ENCODE data around the gene CGNL1.

Gene CGNL1

DNA sequence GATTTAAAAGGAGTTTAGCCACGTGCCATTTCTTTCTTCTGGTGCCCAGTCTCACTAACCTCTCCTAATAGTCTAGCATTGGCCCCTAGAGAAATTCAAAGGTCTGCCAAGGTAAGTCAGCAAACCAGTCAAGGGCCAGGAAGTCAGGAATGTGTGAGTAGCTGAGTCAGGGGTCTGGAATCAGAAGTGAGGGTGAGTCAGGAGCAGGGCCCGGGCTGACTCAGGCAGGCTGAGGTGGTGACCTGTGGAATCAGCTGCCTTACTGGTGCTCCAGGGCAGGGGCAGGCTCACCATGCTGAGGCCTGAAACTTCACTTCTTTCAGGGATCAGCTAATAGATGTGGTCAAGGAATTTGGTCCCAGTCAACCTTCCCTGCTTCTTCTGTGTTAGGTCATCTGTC lies 109.6 kb downstream of the CGNL1 start:
- Histone ChIP-seq H3K27me3 (ENCODE audit: control insufficient read depth in 1 of 2, insufficient read depth in 1 of 2, low read length in 2 of 2) (no peaks in the 10 kb centered on the region), H4K91ac (ENCODE audit: low read length) (no peak overlapping the region), H3K4me1 (ENCODE audit: control insufficient read depth, insufficient read depth, low read depth, low read length) (peaks cover 2% of the 10 kb centered on the region), H3K36me3 (ENCODE audit: control insufficient read depth in 1 of 2, insufficient read depth in 2 of 2, low read depth in 1 of 2, low read length in 2 of 2) (no peaks in the 10 kb centered on the region), H2BK12ac (ENCODE audit: low read length in 2 of 2) (no peak overlapping the region), H3K23ac (ENCODE audit: low read length in 2 of 2) (no peak overlapping the region), H3K27ac (ENCODE audit: low read length, poor library complexity, severe bottlenecking) (peak overlapping the region; percentile 89), H3K9ac (ENCODE audit: low read length) (no peak overlapping the region), H2AFZ (ENCODE audit: low read depth, low read length) (no peak overlapping the region), H3K18ac (ENCODE audit: low read depth in 1 of 2, low read length in 2 of 2) (no peak overlapping the region), H2BK5ac (ENCODE audit: low read depth, low read length, poor library complexity, severe bottlenecking) (peak overlapping the region; percentile 60), H2AK5ac (ENCODE audit: low read length, severe bottlenecking) (no peak overlapping the region), H3K14ac (ENCODE audit: low read length in 2 of 2) (peak overlapping the region in 1 of 2 experiments; percentile 35), H3K4me3 (ENCODE audit: insufficient read depth in 1 of 2, low read depth in 1 of 2, low read length in 2 of 2) (no peak overlapping the region), H3K4ac (ENCODE audit: low read depth in 1 of 2, low read length in 2 of 2) (no peak overlapping the region), H3K79me1 (replicated peaks; ENCODE audit: low read length, poor library complexity, severe bottlenecking) (peaks cover 10% of the 10 kb centered on the region), H3K4me2 (ENCODE audit: low read length, poor library complexity, severe bottlenecking) (no peak overlapping the region), H4K8ac (ENCODE audit: low read length) (no peak overlapping the region), H2BK15ac (ENCODE audit: low read depth, poor library complexity, severe bottlenecking) (no peak overlapping the region), H2BK120ac (ENCODE audit: low read depth, low read length) (no peak overlapping the region), H3K9me3 (ENCODE audit: control insufficient read depth, low read length) (no peaks in the 10 kb centered on the region)
- 0% methylated on average over 1 of the region's 2 CpGs for WGBS
- DNase-seq = peak; percentile 77

DNA sequence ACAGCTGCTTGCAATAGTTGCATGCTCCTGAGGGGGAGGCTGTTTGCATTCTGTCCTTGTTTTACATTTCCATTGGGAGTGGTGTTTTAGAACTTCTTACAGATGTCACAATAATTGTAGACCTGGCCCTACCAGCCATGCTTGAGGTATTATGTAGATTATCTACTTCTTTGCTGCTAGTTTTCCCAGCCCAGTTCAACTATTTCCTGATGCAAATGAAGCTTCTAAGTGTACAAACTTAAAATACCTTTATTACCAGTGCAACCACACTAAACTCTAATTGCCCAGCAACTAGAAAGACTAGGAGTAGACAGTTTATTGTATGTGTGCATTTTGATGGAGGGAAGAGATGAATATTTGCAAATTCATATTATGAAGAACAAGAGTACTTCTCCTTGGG lies 110.5 kb downstream of the CGNL1 start:
- H3K36me3 ChIP-seq (ENCODE audit: control insufficient read depth in 1 of 2, insufficient read depth in 2 of 2, low read depth in 1 of 2, low read length in 2 of 2) = peaks cover 0 to 3% of the 10 kb centered on the region in 2 experiments
- H3K14ac ChIP-seq (ENCODE audit: low read length in 2 of 2) = no peak overlapping the region
- peak overlapping the region in 1 of 2 experiments; percentile 31 for H2BK12ac ChIP-seq (ENCODE audit: low read length in 2 of 2)
- no peak for DNase-seq
- no peaks in the 10 kb centered on the region for H3K9me3 ChIP-seq (ENCODE audit: control insufficient read depth, low read length)
- peak overlapping the region; percentile 89 for H3K27ac ChIP-seq (ENCODE audit: low read length, poor library complexity, severe bottlenecking)
- no peak overlapping the region for H3K9ac ChIP-seq (ENCODE audit: low read length)
- peak overlapping the region; percentile 92 for H2AK5ac ChIP-seq (ENCODE audit: low read length, severe bottlenecking)
- peaks cover 2% of the 10 kb centered on the region for H3K4me1 ChIP-seq (ENCODE audit: control insufficient read depth, insufficient read depth, low read depth, low read length)
- no peak overlapping the region for H2BK120ac ChIP-seq (ENCODE audit: low read depth, low read length)
- no peak overlapping the region for H4K91ac ChIP-seq (ENCODE audit: low read length)
- no peak overlapping the region for H3K18ac ChIP-seq (ENCODE audit: low read depth in 1 of 2, low read length in 2 of 2)
- peaks cover 12% of the 10 kb centered on the region for H3K79me1 ChIP-seq (replicated peaks; ENCODE audit: low read length, poor library complexity, severe bottlenecking)
- H3K23ac ChIP-seq (ENCODE audit: low read length in 2 of 2) = no peak overlapping the region
- H4K8ac ChIP-seq (ENCODE audit: low read length) = no peak overlapping the region
- H3K27me3 ChIP-seq (ENCODE audit: control insufficient read depth in 1 of 2, insufficient read depth in 1 of 2, low read length in 2 of 2) = no peaks in the 10 kb centered on the region
- no peak overlapping the region for H3K4ac ChIP-seq (ENCODE audit: low read depth in 1 of 2, low read length in 2 of 2)
- peak overlapping the region; percentile 60 for H2BK5ac ChIP-seq (ENCODE audit: low read depth, low read length, poor library complexity, severe bottlenecking)
- no peak overlapping the region for H3K4me2 ChIP-seq (ENCODE audit: low read length, poor library complexity, severe bottlenecking)
- no peak overlapping the region for H3K4me3 ChIP-seq (ENCODE audit: insufficient read depth in 1 of 2, low read depth in 1 of 2, low read length in 2 of 2)
- H2AFZ ChIP-seq (ENCODE audit: low read depth, low read length) = no peak overlapping the region
- no peak overlapping the region for H2BK15ac ChIP-seq (ENCODE audit: low read depth, poor library complexity, severe bottlenecking)

DNA sequence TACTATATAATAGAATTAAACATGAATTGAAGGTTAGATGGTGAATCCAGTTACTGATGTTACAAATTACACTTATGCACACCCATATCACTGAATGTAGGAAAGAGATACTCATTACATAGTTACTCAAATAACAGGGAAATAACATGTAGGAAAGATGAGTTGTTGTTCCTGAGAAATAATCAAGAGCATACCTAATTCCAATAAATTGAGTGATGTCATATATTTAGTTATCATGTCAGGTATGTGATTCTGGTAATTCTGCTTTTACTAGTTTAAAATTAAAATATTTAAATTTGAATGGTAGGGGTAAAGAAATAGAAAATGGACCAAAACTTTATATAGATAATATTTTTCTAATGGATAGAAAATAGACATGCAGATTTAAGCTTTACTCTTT lies 112.8 kb downstream of the CGNL1 start:
- H4K8ac ChIP-seq (ENCODE audit: low read length) = no peak overlapping the region
- no peak overlapping the region for H2BK12ac ChIP-seq (ENCODE audit: low read length in 2 of 2)

GRCh38 chr15:57493351-57493750 lies 117.0 kb downstream of the CGNL1 start:
- H3K4me2 ChIP-seq (ENCODE audit: low read length, poor library complexity, severe bottlenecking) = no peak overlapping the region
- no peak for DNase-seq
- no peak overlapping the region for H4K8ac ChIP-seq (ENCODE audit: low read length)
- H3K79me1 ChIP-seq (replicated peaks; ENCODE audit: low read length, poor library complexity, severe bottlenecking) = peaks cover 23% of the 10 kb centered on the region
- H4K91ac ChIP-seq (ENCODE audit: low read length) = no peak overlapping the region
- 97% methylated on average over 3 of the region's 4 CpGs for WGBS
- H3K27me3 ChIP-seq (ENCODE audit: control insufficient read depth in 1 of 2, insufficient read depth in 1 of 2, low read length in 2 of 2) = no peaks in the 10 kb centered on the region
- H3K23ac ChIP-seq (ENCODE audit: low read length in 2 of 2) = no peak overlapping the region
- H3K9ac ChIP-seq (ENCODE audit: low read length) = no peak overlapping the region
- no peak overlapping the region for H3K4ac ChIP-seq (ENCODE audit: low read depth in 1 of 2, low read length in 2 of 2)
- H3K4me1 ChIP-seq (ENCODE audit: control insufficient read depth, insufficient read depth, low read depth, low read length) = peaks cover 3% of the 10 kb centered on the region
- no peak overlapping the region for H2BK12ac ChIP-seq (ENCODE audit: low read length in 2 of 2)
- no peak overlapping the region for H2BK15ac ChIP-seq (ENCODE audit: low read depth, poor library complexity, severe bottlenecking)
- no peak overlapping the region for H2BK120ac ChIP-seq (ENCODE audit: low read depth, low read length)
- no peak overlapping the region for H3K4me3 ChIP-seq (ENCODE audit: insufficient read depth in 1 of 2, low read depth in 1 of 2, low read length in 2 of 2)
- no peak overlapping the region for H2BK5ac ChIP-seq (ENCODE audit: low read depth, low read length, poor library complexity, severe bottlenecking)
- no peak overlapping the region for H2AFZ ChIP-seq (ENCODE audit: low read depth, low read length)
- H3K9me3 ChIP-seq (ENCODE audit: control insufficient read depth, low read length) = no peaks in the 10 kb centered on the region
- no peak overlapping the region for H2AK5ac ChIP-seq (ENCODE audit: low read length, severe bottlenecking)
- no peak overlapping the region for H3K14ac ChIP-seq (ENCODE audit: low read length in 2 of 2)
- no peak overlapping the region for H3K18ac ChIP-seq (ENCODE audit: low read depth in 1 of 2, low read length in 2 of 2)
- no peak overlapping the region for H3K27ac ChIP-seq (ENCODE audit: low read length, poor library complexity, severe bottlenecking)
- H3K36me3 ChIP-seq (ENCODE audit: control insufficient read depth in 1 of 2, insufficient read depth in 2 of 2, low read depth in 1 of 2, low read length in 2 of 2) = peaks cover 0 to 17% of the 10 kb centered on the region in 2 experiments

More for the DNA sequence above, 112.8 kb downstream of the CGNL1 start:
- no peaks in the 10 kb centered on the region for H3K27me3 ChIP-seq (ENCODE audit: control insufficient read depth in 1 of 2, insufficient read depth in 1 of 2, low read length in 2 of 2)
- H3K4me1 ChIP-seq (ENCODE audit: control insufficient read depth, insufficient read depth, low read depth, low read length) = peaks cover 2% of the 10 kb centered on the region
- no peak overlapping the region for H2BK15ac ChIP-seq (ENCODE audit: low read depth, poor library complexity, severe bottlenecking)
- no peak overlapping the region for H3K4me3 ChIP-seq (ENCODE audit: insufficient read depth in 1 of 2, low read depth in 1 of 2, low read length in 2 of 2)
- H2BK120ac ChIP-seq (ENCODE audit: low read depth, low read length) = no peak overlapping the region
- H3K14ac ChIP-seq (ENCODE audit: low read length in 2 of 2) = no peak overlapping the region
- H3K9me3 ChIP-seq (ENCODE audit: control insufficient read depth, low read length) = no peaks in the 10 kb centered on the region
- H3K23ac ChIP-seq (ENCODE audit: low read length in 2 of 2) = no peak overlapping the region
- H2BK5ac ChIP-seq (ENCODE audit: low read depth, low read length, poor library complexity, severe bottlenecking) = no peak overlapping the region
- H2AK5ac ChIP-seq (ENCODE audit: low read length, severe bottlenecking) = no peak overlapping the region
- no peak overlapping the region for H3K4me2 ChIP-seq (ENCODE audit: low read length, poor library complexity, severe bottlenecking)
- no peak for DNase-seq
- H3K4ac ChIP-seq (ENCODE audit: low read depth in 1 of 2, low read length in 2 of 2) = no peak overlapping the region
- no peak overlapping the region for H3K18ac ChIP-seq (ENCODE audit: low read depth in 1 of 2, low read length in 2 of 2)
- H4K91ac ChIP-seq (ENCODE audit: low read length) = no peak overlapping the region
- H3K9ac ChIP-seq (ENCODE audit: low read length) = no peak overlapping the region
- peaks cover 12% of the 10 kb centered on the region for H3K79me1 ChIP-seq (replicated peaks; ENCODE audit: low read length, poor library complexity, severe bottlenecking)
- H2AFZ ChIP-seq (ENCODE audit: low read depth, low read length) = no peak overlapping the region
- peaks cover 0 to 3% of the 10 kb centered on the region in 2 experiments for H3K36me3 ChIP-seq (ENCODE audit: control insufficient read depth in 1 of 2, insufficient read depth in 2 of 2, low read depth in 1 of 2, low read length in 2 of 2)
- H3K27ac ChIP-seq (ENCODE audit: low read length, poor library complexity, severe bottlenecking) = no peak overlapping the region
